H1 (cell line): ENCODE measurements around the gene DRAP1. TPM values are rescaled to one million over a fixed set of nuclear protein-coding genes. Genes with fewer than 3 reads are reported as not detected.

Experiments used
- NRF1 ChIP-seq: IDR thresholded peaks from 2 replicates; pipeline ENCODE4 v1.6.1; 2011; ENCODE audit warnings: mild to moderate bottlenecking, low read depth, low read length, improper control_type of control experiment
- SP4 ChIP-seq: IDR thresholded peaks from 2 replicates; pipeline ENCODE4 v1.6.1; 2012; ENCODE audit warnings: low read length, inconsistent platforms
- polyA plus RNA-seq, 7 experiments: library from polyadenylated mRNA; depleted of rRNA in 3 of 7; stranded (reverse) in 5 of 7; unstranded in 2 of 7; fragments of >200 nt in 5 of 7; fragments of 200-250 nt in 2 of 7; gene quantifications; 1 replicate in 5 of 7; 2 replicates in 1 of 7; 4 replicates in 1 of 7; pipeline versions ENCODE4 v1.2.1 to v1.2.3, GENCODE V29; 2011 to 2013; ENCODE audit warnings: missing spikeins in 2 of 7, mixed read lengths in 2 of 7
- total RNA-seq: library from RNA; stranded (reverse); fragmentation: NEBNext Ultra II Directional; extraction: Animal tissue kit (Norgen Biotek cat#: 25700); gene quantifications from 2 replicates; pipeline ENCODE4 v1.2.1, GENCODE V29; 2021

Gene DRAP1
- total and polyA plus RNA-seq, 2 of the 8 experiments (the other 6 are each of a cell fraction or from before 2014, with no cell fraction given) = 62.5 to 98.7 TPM

- TF ChIP-seq NRF1 (no peak), SP4 (no peak)
- TF ChIP-seq, all 59 proteins: peak for 0
Observed at GRCh38 chr11:65946655-65947054, 27.4 kb downstream of the DRAP1 start (continued).
